ENCODE measurements around the gene SH3BP4. TPM values are rescaled to one million over a fixed set of nuclear protein-coding genes. Genes with fewer than 3 reads are reported as not detected.
A peak's percentile ranks its signal among the peaks of the same experiment; 100 is the strongest.

SH3BP4 gene
- total RNA-seq, 1 donor from 2014 or later, result 5.5 TPM

GRCh38 chr2:235021752-235022151 is 69.9 kb downstream of the SH3BP4 start:
- DNase-seq, result no peak

- DNase-seq, result no peak
Measured at GRCh38 chr2:235024191-235024860, 72.5 kb downstream of the SH3BP4 start.

GRCh38 chr2:235024931-235025773 is 73.3 kb downstream of the SH3BP4 start:
- peak; percentile 27 for DNase-seq

- DNase-seq, result no peak
Measured at GRCh38 chr2:235025800-235026536, 74.2 kb downstream of the SH3BP4 start.

GRCh38 chr2:235026649-235027557 is 75.1 kb downstream of the SH3BP4 start:
- DNase-seq, result no peak

GRCh38 chr2:235027558-235028214 is 75.9 kb downstream of the SH3BP4 start:
- no peak for DNase-seq

GRCh38 chr2:235028646-235029045 is 76.8 kb downstream of the SH3BP4 start:
- no peak for DNase-seq

- no peak for DNase-seq
Measured at GRCh38 chr2:235029054-235029453, 77.2 kb downstream of the SH3BP4 start.

- no peak for DNase-seq
Measured at GRCh38 chr2:235030126-235030525, 78.3 kb downstream of the SH3BP4 start.

GRCh38 chr2:235030936-235031335 is 79.1 kb downstream of the SH3BP4 start:
- no peak for DNase-seq

- DNase-seq, result no peak
Measured at GRCh38 chr2:235031686-235032373, 80.0 kb downstream of the SH3BP4 start.

GRCh38 chr2:235032466-235032865 is 80.6 kb downstream of the SH3BP4 start:
- DNase-seq, result no peak

- no peak for DNase-seq
Measured at GRCh38 chr2:235032949-235033348, 81.1 kb downstream of the SH3BP4 start.

GRCh38 chr2:235034265-235035118 is 82.7 kb downstream of the SH3BP4 start:
- DNase-seq, result no peak

- no peak for DNase-seq
Measured at GRCh38 chr2:235037604-235038166, 85.9 kb downstream of the SH3BP4 start.

- DNase-seq, result no peak
Measured at GRCh38 chr2:235041221-235041917, 89.6 kb downstream of the SH3BP4 start.

GRCh38 chr2:235041918-235042575 is 90.2 kb downstream of the SH3BP4 start:
- no peak for DNase-seq
